HepG2 (cell line): ENCODE data around the gene TCEANC. TPM values are rescaled to one million over a fixed set of nuclear protein-coding genes. Genes with fewer than 3 reads are reported as not detected.

Source experiments
- ATAC-seq: fragments of 200-7000 bp; cut with Tn5 transposase; 3 replicates; pipeline ENCODE4 v1.9.1; 2020; ENCODE audit warnings: mild to moderate bottlenecking, moderate library complexity
- BruUV-seq: library from RNA; stranded (reverse); fragments of 400-500 nt; replicated peaks from 2 replicates; lab custom pipeline; 2021; lab: Mats Ljungman, UMichigan
- CTCF ChIA-PET: fragments of 300-600 bp; formaldehyde crosslinking; extraction: SDS; loops from one replicate; lab custom pipeline; 2021; ENCODE audit warnings: low total read pairs, inconsistent platforms, low intra/inter-chr PET ratio; lab: Yijun Ruan, JAX
- POLR2A ChIA-PET: fragments of 350-600 bp; sonication (Branson Sonifier 250); formaldehyde crosslinking; loops from one replicate; lab custom pipeline; 2020; ENCODE audit warnings: antibody characterized with exemption, inconsistent platforms; lab: Yijun Ruan, JAX
- DNase-seq: peaks from one replicate; pipeline ENCODE4 v3.0.0-alpha.2; 2015; ENCODE audit warnings: low spot score
- FAIRE-seq: peaks from 3 replicates; lab custom pipeline; 2011; peaks lifted over from hg19 to GRCh38; lab: Jason Lieb, UNC
- H2AFZ ChIP-seq: one replicate; pipeline ENCODE4 v1.6.1; 2011; ENCODE audit warnings: low read length, inconsistent platforms
- H3K27ac ChIP-seq: fragments of 300-600 bp; 3 replicates; pipeline ENCODE4 v1.8.0; 2011; ENCODE audit warnings: mixed run types, mild to moderate bottlenecking, mixed read lengths, low read length, inconsistent platforms; ENCODE audit not compliant: insufficient read depth; ENCODE audit errors: extremely low read length
- H3K27me3 ChIP-seq, 2 experiments: fragments of 200-600 bp in 1 of 2; 2 replicates in 1 of 2; 3 replicates in 1 of 2; pipeline versions ENCODE4 v1.6.0 to v1.8.0; 2011; ENCODE audit warnings: low read length in 2 of 2, mild to moderate bottlenecking in 2 of 2, moderate library complexity in 2 of 2, inconsistent platforms in 1 of 2; ENCODE audit not compliant: insufficient read depth in 2 of 2, control insufficient read depth in 1 of 2
- H3K36me3 ChIP-seq, 2 experiments: fragments of 200-600 bp in 1 of 2; replicated peaks in 1 of 2; 2 replicates in 1 of 2; 3 replicates in 1 of 2; pipeline versions ENCODE4 v1.5.1 to v1.8.0; 2011; ENCODE audit warnings: low read length in 2 of 2, inconsistent platforms in 1 of 2; ENCODE audit not compliant: insufficient read depth in 2 of 2, control insufficient read depth in 1 of 2
- H3K4me1 ChIP-seq: 2 replicates; pipeline ENCODE4 v1.5.1; 2012; ENCODE audit warnings: low read length, inconsistent platforms; ENCODE audit not compliant: insufficient read depth
- H3K4me2 ChIP-seq: 2 replicates; pipeline ENCODE4 v1.6.0; 2011; ENCODE audit warnings: low read depth, low read length, inconsistent platforms
- H3K4me3 ChIP-seq, 3 experiments: fragments of 200-600 bp in 1 of 3; sonication (generic), shearing (Covaris generic) in 1 of 3; replicated peaks in 1 of 3; 2 replicates each; pipeline ENCODE4 v1.5.1; 2011 to 2016; ENCODE audit warnings: low read length in 3 of 3, inconsistent platforms in 2 of 3, low read depth in 2 of 3, mild to moderate bottlenecking in 2 of 3, control low read depth in 1 of 3, mixed read lengths in 1 of 3; ENCODE audit not compliant: insufficient read depth in 1 of 3
- H3K79me2 ChIP-seq: one replicate; pipeline ENCODE4 v1.6.1; 2011; ENCODE audit warnings: low read length, inconsistent platforms; ENCODE audit not compliant: insufficient read depth
- H3K9ac ChIP-seq: 2 replicates; pipeline ENCODE4 v1.6.0; 2011; ENCODE audit warnings: mild to moderate bottlenecking, low read depth, low read length, inconsistent platforms; ENCODE audit not compliant: insufficient read depth
- H3K9me3 ChIP-seq: 2 replicates; pipeline ENCODE4 v1.5.1; 2012; ENCODE audit warnings: mild to moderate bottlenecking, low read length
- H4K20me1 ChIP-seq: 2 replicates; pipeline ENCODE4 v1.6.0; 2011; ENCODE audit warnings: inconsistent platforms, mild to moderate bottlenecking, low read length, moderate library complexity; ENCODE audit not compliant: insufficient read depth
- DPF2 ChIP-seq: sonication (generic); formaldehyde crosslinking; IDR thresholded peaks from 2 replicates; pipeline ENCODE4 v1.4.0; 2020; ENCODE audit warnings: mild to moderate bottlenecking, low read depth, missing genetic modification reagents, borderline replicate concordance
- FOSL1 ChIP-seq: sonication (generic); formaldehyde crosslinking; IDR thresholded peaks from 2 replicates; pipeline ENCODE4 v1.9.0; 2021; ENCODE audit warnings: missing genetic modification reagents, borderline replicate concordance
- GFI1 ChIP-seq: sonication (generic); formaldehyde crosslinking; IDR thresholded peaks from 2 replicates; pipeline ENCODE4 v1.5.0; 2020; ENCODE audit warnings: missing genetic modification reagents, mild to moderate bottlenecking, borderline replicate concordance
- JUNB ChIP-seq: sonication (generic); formaldehyde crosslinking; IDR thresholded peaks from 2 replicates; pipeline ENCODE4 v1.8.0; 2022; ENCODE audit warnings: missing genetic modification reagents, mild to moderate bottlenecking, borderline replicate concordance
- KLF15 ChIP-seq: sonication (generic); formaldehyde crosslinking; IDR thresholded peaks from 2 replicates; pipeline ENCODE4 v1.8.1; 2023; ENCODE audit warnings: borderline replicate concordance, mild to moderate bottlenecking, inconsistent platforms, missing genetic modification reagents, mixed read lengths
- TARDBP ChIP-seq: sonication (generic); formaldehyde crosslinking; IDR thresholded peaks from 2 replicates; pipeline ENCODE4 v1.8.0; 2022; ENCODE audit warnings: mild to moderate bottlenecking, missing genetic modification reagents
- YY1 ChIP-seq: IDR thresholded peaks from 2 replicates; pipeline ENCODE4 v1.6.1; 2011; ENCODE audit warnings: low read length, low read depth, moderate library complexity, mild to moderate bottlenecking; ENCODE audit not compliant: insufficient read depth, insufficient replicate concordance
- ZC3H4 ChIP-seq: sonication (generic); formaldehyde crosslinking; IDR thresholded peaks from 2 replicates; pipeline ENCODE4 v1.4.0; 2020; ENCODE audit warnings: missing genetic modification reagents, borderline replicate concordance
- ZNF207 ChIP-seq: fragments of 450-650 bp; IDR thresholded peaks from 2 replicates; pipeline ENCODE4 v1.6.1; 2016; ENCODE audit warnings: antibody characterized with exemption, borderline replicate concordance
- ZNF225 ChIP-seq: sonication (generic); formaldehyde crosslinking; IDR thresholded peaks from 2 replicates; pipeline ENCODE4 v1.4.0; 2020; ENCODE audit warnings: mild to moderate bottlenecking, missing genetic modification reagents
- ZNF441 ChIP-seq: sonication (generic); formaldehyde crosslinking; IDR thresholded peaks from 2 replicates; pipeline ENCODE4 v1.7.0; 2021; ENCODE audit warnings: missing genetic modification reagents, borderline replicate concordance
- ZNF484 ChIP-seq: sonication (generic); formaldehyde crosslinking; IDR thresholded peaks from 2 replicates; pipeline ENCODE4 v1.5.1; 2020; ENCODE audit warnings: mild to moderate bottlenecking, low read depth, missing genetic modification reagents, borderline replicate concordance
- ZNF577 ChIP-seq: sonication (generic); formaldehyde crosslinking; IDR thresholded peaks from 2 replicates; pipeline ENCODE4 v1.4.0; 2020; ENCODE audit warnings: mild to moderate bottlenecking, low read depth, missing genetic modification reagents, borderline replicate concordance
- ZNF652 ChIP-seq: IDR thresholded peaks from 2 replicates; pipeline ENCODE4 v1.6.1; 2016; ENCODE audit warnings: low read depth, borderline replicate concordance
- ZNF878 ChIP-seq: sonication (generic); formaldehyde crosslinking; IDR thresholded peaks from 2 replicates; pipeline ENCODE4 v1.8.1; 2023; ENCODE audit warnings: mild to moderate bottlenecking, missing genetic modification reagents, moderate library complexity
- WGBS: methylation state at CpG from one replicate; pipeline ENCODE4 v1.1.6; 2017; ENCODE audit warnings: low lambda C conversion rate; 5-methylcytosine and 5-hydroxymethylcytosine counted together
- in situ Hi-C: cut with HindIII; loops from 2 replicates; pipeline ENCODE4 v1.10.0; 2017; ENCODE audit warnings: low pct_unique_long_range_greater_than_20kb; ENCODE audit not compliant: extremely low pct_ligation_motif_present
- intact Hi-C: fragments of 100-400 bp; cut with micrococcal nuclease; formaldehyde crosslinking; loops from one replicate; pipeline ENCODE4 v1.10.0; 2022; ENCODE audit not compliant: unreplicated experiment
- polyA plus RNA-seq, 8 experiments: library from polyadenylated mRNA; depleted of rRNA in 3 of 8; stranded (reverse) in 7 of 8; unstranded in 1 of 8; fragments of >200 nt; fragmentation: Illumina TruSeq in 4 of 8; extraction: Trizol in 4 of 8; gene quantifications; 2 replicates each; pipeline versions ENCODE4 v1.2.1 to v1.2.3, GENCODE V29; 2011 to 2016; ENCODE audit warnings: low read depth in 4 of 8, missing spikeins in 1 of 8, mixed read lengths in 1 of 8; ENCODE audit not compliant: insufficient read depth in 1 of 8
- total RNA-seq, 5 experiments: library from RNA; depleted of rRNA; stranded (reverse); fragments of >200 nt; fragmentation: Illumina TruSeq; extraction: Trizol; gene quantifications; 2 replicates each; pipeline ENCODE4 v1.2.3, GENCODE V29; 2016; ENCODE audit warnings: low read depth in 1 of 5
- TF ChIP-seq, protein P1 (sequence below): IDR thresholded peaks from 2 replicates; pipeline ENCODE4 v1.6.1; 2016; ENCODE audit warnings: low read depth
- TF ChIP-seq, protein P2 (sequence below): IDR thresholded peaks from 2 replicates; pipeline ENCODE4 v1.6.1; 2016; ENCODE audit warnings: missing genetic modification reagents, missing compliant biosample characterization
- TF ChIP-seq, protein P3 (sequence below): sonication (generic); formaldehyde crosslinking; IDR thresholded peaks from 2 replicates; pipeline ENCODE4 v1.4.0; 2020; ENCODE audit warnings: missing genetic modification reagents; ENCODE audit errors: not compliant biosample characterization

Gene TCEANC
- total and polyA plus RNA-seq, 2 of the 13 experiments (the other 11 are each of a cell fraction or from before 2014, with no cell fraction given) = 0.51 to 0.97 TPM

DNA sequence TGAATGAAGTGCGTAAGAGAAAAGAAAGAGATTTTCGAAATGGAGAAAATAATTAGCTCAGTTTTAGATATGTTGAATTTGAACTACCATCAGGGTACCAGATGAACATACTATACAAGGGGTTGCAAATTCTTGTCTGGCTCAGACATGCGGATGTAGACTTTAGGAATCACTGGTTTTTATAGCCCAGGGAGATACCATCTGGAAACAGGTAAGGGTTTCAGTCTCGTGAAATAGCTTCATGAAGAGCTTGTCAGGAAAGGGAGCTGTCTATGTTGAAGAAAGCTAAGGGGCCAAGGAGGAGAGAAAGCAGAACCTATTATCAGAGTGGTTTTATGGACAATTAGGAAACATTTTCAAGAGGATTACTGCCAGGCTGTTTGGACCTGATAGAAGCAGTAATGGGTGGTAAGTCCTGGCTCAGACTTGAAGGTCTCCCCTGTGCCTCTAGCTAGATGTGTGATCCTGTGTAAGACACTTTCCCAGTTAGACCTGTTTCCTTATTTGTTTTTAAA, 42.7 kb downstream of the TCEANC start:
- Histone ChIP-seq H3K9me3 (no peaks in the 10 kb centered on the region), H3K4me1 (peaks cover 39% of the 10 kb centered on the region), H3K36me3 (no peaks in the 10 kb centered on the region), H4K20me1 (0 out of 2 replicates have a peak, but pooled peaks cover 3% of the 10 kb centered on the region), H3K79me2 (peaks cover 68% of the 10 kb centered on the region), H2AFZ (no peak overlapping the region), H3K4me2 (no peak overlapping the region), H3K27me3 (no peaks in the 10 kb centered on the region), H3K9ac (no peak overlapping the region), H3K27ac (no peak overlapping the region), H3K4me3 (no peak overlapping the region)
- CTCF ChIA-PET = no interaction called here
- no TSS peak for BruUV-seq
- DNase-seq (no peak), FAIRE-seq (no peak), ATAC-seq (no peak)
- intact Hi-C loops (no loop called here), in situ Hi-C loops (no loop called here)
- POLR2A ChIA-PET = no interaction called here
- 95% methylated on average over 4 of the region's 4 CpGs for WGBS
- TF ChIP-seq TARDBP (CRISPR knock-in tag) = no peak
- no peak for TF ChIP-seq KLF15
- TF ChIP-seq ZNF225 (CRISPR knock-in tag) = no peak
- TF ChIP-seq JUNB (CRISPR knock-in tag) = no peak
- TF ChIP-seq ZNF577 (CRISPR knock-in tag) = no peak
- no peak for TF ChIP-seq YY1
- TF ChIP-seq ZNF878 = no peak
- TF ChIP-seq, protein P1, sequence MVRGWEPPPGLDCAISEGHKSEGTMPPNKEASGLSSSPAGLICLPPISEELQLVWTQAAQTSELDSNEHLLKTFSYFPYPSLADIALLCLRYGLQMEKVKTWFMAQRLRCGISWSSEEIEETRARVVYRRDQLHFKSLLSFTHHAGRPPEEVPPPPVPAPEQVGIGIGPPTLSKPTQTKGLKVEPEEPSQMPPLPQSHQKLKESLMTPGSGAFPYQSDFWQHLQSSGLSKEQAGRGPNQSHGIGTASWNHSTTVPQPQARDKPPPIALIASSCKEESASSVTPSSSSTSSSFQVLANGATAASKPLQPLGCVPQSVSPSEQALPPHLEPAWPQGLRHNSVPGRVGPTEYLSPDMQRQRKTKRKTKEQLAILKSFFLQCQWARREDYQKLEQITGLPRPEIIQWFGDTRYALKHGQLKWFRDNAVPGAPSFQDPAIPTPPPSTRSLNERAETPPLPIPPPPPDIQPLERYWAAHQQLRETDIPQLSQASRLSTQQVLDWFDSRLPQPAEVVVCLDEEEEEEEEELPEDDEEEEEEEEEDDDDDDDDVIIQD (CRISPR knock-in tag) = no peak
- TF ChIP-seq FOSL1 (CRISPR knock-in tag) = no peak
- no peak for TF ChIP-seq ZNF652 (CRISPR knock-in tag)
- no peak for TF ChIP-seq ZNF207
- TF ChIP-seq, protein P2, sequence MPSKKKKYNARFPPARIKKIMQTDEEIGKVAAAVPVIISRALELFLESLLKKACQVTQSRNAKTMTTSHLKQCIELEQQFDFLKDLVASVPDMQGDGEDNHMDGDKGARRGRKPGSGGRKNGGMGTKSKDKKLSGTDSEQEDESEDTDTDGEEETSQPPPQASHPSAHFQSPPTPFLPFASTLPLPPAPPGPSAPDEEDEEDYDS (CRISPR knock-in tag) = no peak
- TF ChIP-seq ZNF484 (CRISPR knock-in tag) = no peak
- TF ChIP-seq, protein P3, sequence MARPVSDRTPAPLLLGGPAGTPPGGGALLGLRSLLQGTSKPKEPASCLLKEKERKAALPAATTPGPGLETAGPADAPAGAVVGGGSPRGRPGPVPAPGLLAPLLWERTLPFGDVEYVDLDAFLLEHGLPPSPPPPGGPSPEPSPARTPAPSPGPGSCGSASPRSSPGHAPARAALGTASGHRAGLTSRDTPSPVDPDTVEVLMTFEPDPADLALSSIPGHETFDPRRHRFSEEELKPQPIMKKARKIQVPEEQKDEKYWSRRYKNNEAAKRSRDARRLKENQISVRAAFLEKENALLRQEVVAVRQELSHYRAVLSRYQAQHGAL (CRISPR knock-in tag) = no peak
- no peak for TF ChIP-seq DPF2
- TF ChIP-seq ZC3H4 (CRISPR knock-in tag) = no peak
- no peak for TF ChIP-seq GFI1 (CRISPR knock-in tag)
- TF ChIP-seq ZNF441 (CRISPR knock-in tag) = no peak
